ENCODE results near the gene CRAT.

Gene CRAT

GRCh38 chr9:129139993-129140396 is 29.4 kb upstream of the CRAT start:
- TF ChIP-seq YY1 (IDR thresholded peaks at IDR 0.05; ENCODE audit: low read depth), result peak; percentile 91
- TF ChIP-seq NFIC (IDR thresholded peaks at IDR 0.05), result peak; percentile 69
- TF ChIP-seq TAF1 (IDR thresholded peaks at IDR 0.05; ENCODE audit: low read depth), result peak; percentile 81
- no peak for TF ChIP-seq CEBPB (IDR thresholded peaks at IDR 0.05)
- TF ChIP-seq ZBTB7A (IDR thresholded peaks at IDR 0.05; ENCODE audit: low read depth), result no peak; the same call in 1 of the 2 replicates
- TF ChIP-seq EP300 (IDR thresholded peaks at IDR 0.05; ENCODE audit: borderline replicate concordance), result peak; percentile 76
- TF ChIP-seq RAD21 (IDR thresholded peaks at IDR 0.05; ENCODE audit: low read depth), result peak; percentile 27
- no peak for TF ChIP-seq MAX (IDR thresholded peaks at IDR 0.05)
- TF ChIP-seq TEAD4 (IDR thresholded peaks at IDR 0.05), result peak; percentile 79
- TF ChIP-seq CREB1 (IDR thresholded peaks at IDR 0.05; ENCODE audit: low read depth), result 0 out of 2 replicates have a peak, but pooled peaks have one; percentile 35
- TF ChIP-seq FOXM1 (IDR thresholded peaks at IDR 0.05; ENCODE audit: borderline replicate concordance, low read depth), result peak; percentile 68; the same call in 1 of the 2 replicates
- no peak for TF ChIP-seq REST (IDR thresholded peaks at IDR 0.05; ENCODE audit: low read depth)
- peak; percentile 91 for TF ChIP-seq TCF12 (IDR thresholded peaks at IDR 0.05; ENCODE audit: low read depth)
- peak; percentile 44 for TF ChIP-seq EGR1 (IDR thresholded peaks at IDR 0.05)
- peak; percentile 29; the same call in 1 of the 2 replicates for TF ChIP-seq USF1 (IDR thresholded peaks at IDR 0.05)

- no peak for TF ChIP-seq CEBPB (IDR thresholded peaks at IDR 0.05)
- no peak for TF ChIP-seq NFIC (IDR thresholded peaks at IDR 0.05)
- no peak for TF ChIP-seq EP300 (IDR thresholded peaks at IDR 0.05; ENCODE audit: borderline replicate concordance)
- TF ChIP-seq CREB1 (IDR thresholded peaks at IDR 0.05; ENCODE audit: low read depth), result no peak
- no peak for TF ChIP-seq FOXM1 (IDR thresholded peaks at IDR 0.05; ENCODE audit: borderline replicate concordance, low read depth)
- TF ChIP-seq TAF1 (IDR thresholded peaks at IDR 0.05; ENCODE audit: low read depth), result no peak
- TF ChIP-seq MAX (IDR thresholded peaks at IDR 0.05), result peak; percentile 91
- TF ChIP-seq USF1 (IDR thresholded peaks at IDR 0.05), result peak; percentile 12; the same call in 1 of the 2 replicates
- no peak for TF ChIP-seq EGR1 (IDR thresholded peaks at IDR 0.05)
- peak; percentile 93 for TF ChIP-seq RAD21 (IDR thresholded peaks at IDR 0.05; ENCODE audit: low read depth)
- no peak for TF ChIP-seq TEAD4 (IDR thresholded peaks at IDR 0.05)
- no peak for TF ChIP-seq TCF12 (IDR thresholded peaks at IDR 0.05; ENCODE audit: low read depth)
- TF ChIP-seq ZBTB7A (IDR thresholded peaks at IDR 0.05; ENCODE audit: low read depth), result no peak
- no peak for TF ChIP-seq YY1 (IDR thresholded peaks at IDR 0.05; ENCODE audit: low read depth)
- no peak for TF ChIP-seq REST (IDR thresholded peaks at IDR 0.05; ENCODE audit: low read depth)
Observed at GRCh38 chr9:129139233-129139992, 28.8 kb upstream of the CRAT start.

- TF ChIP-seq RAD21 (IDR thresholded peaks at IDR 0.05; ENCODE audit: low read depth), result no peak
- 0 out of 2 replicates have a peak, but pooled peaks have one; percentile 30 for TF ChIP-seq EP300 (IDR thresholded peaks at IDR 0.05; ENCODE audit: borderline replicate concordance)
Observed at GRCh38 chr9:129138476-129139232, 28.1 kb upstream of the CRAT start.

- TF ChIP-seq YY1 (IDR thresholded peaks at IDR 0.05; ENCODE audit: low read depth) (no peak), EGR1 (IDR thresholded peaks at IDR 0.05) (no peak), CREB1 (IDR thresholded peaks at IDR 0.05; ENCODE audit: low read depth) (no peak), TEAD4 (IDR thresholded peaks at IDR 0.05) (no peak), TCF12 (IDR thresholded peaks at IDR 0.05; ENCODE audit: low read depth) (no peak), USF1 (IDR thresholded peaks at IDR 0.05) (no peak), CEBPB (IDR thresholded peaks at IDR 0.05) (no peak), NFIC (IDR thresholded peaks at IDR 0.05) (no peak), FOXM1 (IDR thresholded peaks at IDR 0.05; ENCODE audit: borderline replicate concordance, low read depth) (no peak), ZBTB7A (IDR thresholded peaks at IDR 0.05; ENCODE audit: low read depth) (no peak), MAX (IDR thresholded peaks at IDR 0.05) (no peak), RAD21 (IDR thresholded peaks at IDR 0.05; ENCODE audit: low read depth) (no peak), EP300 (IDR thresholded peaks at IDR 0.05; ENCODE audit: borderline replicate concordance) (no peak), REST (IDR thresholded peaks at IDR 0.05; ENCODE audit: low read depth) (no peak), TAF1 (IDR thresholded peaks at IDR 0.05; ENCODE audit: low read depth) (no peak)
Observed at GRCh38 chr9:129138144-129138462, 27.5 kb upstream of the CRAT start.

All from Ishikawa (cell line).